WTC11 (cell line): ENCODE measurements around the gene SELL.

Source experiments
- ATF3 ChIP-seq: sonication (generic); formaldehyde crosslinking; conservative IDR thresholded peaks from 2 replicates; pipeline ENCODE4 v1.8.1; 2022; ENCODE audit warnings: mild to moderate bottlenecking, missing genetic modification reagents
- CTCF ChIP-seq: fragments of 200-600 bp; IDR thresholded peaks from 2 replicates; pipeline ENCODE4 v1.8.0; 2022; ENCODE audit warnings: antibody characterized with exemption

- no peak for TF ChIP-seq CTCF
- TF ChIP-seq ATF3: no peak
Observed at GRCh38 chr1:169648709-169649108, 62.7 kb downstream of the SELL start.
